Uterus (tissue), 4 donors: ENCODE data around the gene BCAR3. TPM values are rescaled to one million over a fixed set of nuclear protein-coding genes. Genes with fewer than 3 reads are reported as not detected.

Experiments used
- DNase-seq, 2 donors: peaks; one replicate each; pipeline ENCODE4 v3.0.0-alpha.2; 2019 to 2020
- H3K27ac ChIP-seq, 2 donors: fragments of 200-600 bp; sonication (generic); 1 replicate in 1 of 2; 2 replicates in 1 of 2; pipeline ENCODE4 v1.5.1; 2016 to 2018
- H3K27me3 ChIP-seq, 2 donors: fragments of 200-600 bp; sonication (generic); one replicate each; pipeline ENCODE4 v1.5.1; 2018 to 2019; ENCODE audit warnings: control low read depth in 1 of 2
- H3K36me3 ChIP-seq, 2 donors: fragments of 200-600 bp; sonication (generic); one replicate each; pipeline ENCODE4 v1.5.1; 2019; ENCODE audit warnings: control low read depth in 1 of 2
- H3K4me1 ChIP-seq, 2 donors: fragments of 200-600 bp; sonication (generic); one replicate each; pipeline ENCODE4 v1.5.1; 2018 to 2019; ENCODE audit warnings: control low read depth in 1 of 2
- H3K4me3 ChIP-seq, 2 donors: fragments of 200-600 bp; sonication (generic); 1 replicate in 1 of 2; 2 replicates in 1 of 2; pipeline ENCODE4 v1.5.1; 2018 to 2019; ENCODE audit warnings: mild to moderate bottlenecking in 1 of 2
- H3K9me3 ChIP-seq, 2 donors: fragments of 200-600 bp; sonication (generic); one replicate each; pipeline ENCODE4 v1.5.1; 2019; ENCODE audit warnings: control low read depth in 1 of 2
- CTCF ChIP-seq, 4 experiments: fragments of 200-600 bp in 2 of 4; fragments of 450-650 bp in 2 of 4; sonication (generic) in 2 of 4; IDR thresholded peaks; one replicate each; pipeline ENCODE4 v1.5.1; 2016 to 2019; ENCODE audit warnings: antibody characterized with exemption in 4 of 4, mild to moderate bottlenecking in 2 of 4, moderate library complexity in 1 of 4
- POLR2A ChIP-seq, 2 donors: fragments of 450-650 bp; IDR thresholded peaks; one replicate each; pipeline ENCODE4 v1.6.1; 2016; ENCODE audit warnings: antibody characterized with exemption in 2 of 2, mild to moderate bottlenecking in 1 of 2, moderate library complexity in 1 of 2
- intact Hi-C: fragments of 100-400 bp; cut with DNase I; formaldehyde crosslinking; loops from one replicate; pipeline ENCODE4 v1.15.1; 2023; ENCODE audit warnings: low total_unique reads
- total RNA-seq, 4 donors: library from RNA; depleted of rRNA in 3 of 4; stranded (reverse); fragments of >200 nt in 3 of 4; gene quantifications; one replicate each; pipeline versions ENCODE4 v1.1.0 to v1.2.4, GENCODE V29; 2014 to 2023
- donor health status: DM: yes; HTN: yes; CAD: no.

Gene BCAR3
- total RNA-seq, 4 donors from 2014 or later = 8.5 to 56.8 (median 20.2) TPM

GRCh38 chr1:93668951-93669350 lies 12.7 kb downstream of the BCAR3 start:
- H3K4me1 ChIP-seq = no peaks in the 10 kb centered on the region
- no peaks in the 10 kb centered on the region for H3K27me3 ChIP-seq
- H3K9me3 ChIP-seq = no peaks in the 10 kb centered on the region
- TF ChIP-seq POLR2A (IDR thresholded peaks at IDR 0.05) (no peak), CTCF (IDR thresholded peaks at IDR 0.05) (no peak)
- DNase-seq = no peak
- H3K4me3 ChIP-seq = no peak overlapping the region
- no peaks in the 10 kb centered on the region for H3K36me3 ChIP-seq
- H3K27ac ChIP-seq = no peak overlapping the region
- intact Hi-C loops = no loop called here

DNA sequence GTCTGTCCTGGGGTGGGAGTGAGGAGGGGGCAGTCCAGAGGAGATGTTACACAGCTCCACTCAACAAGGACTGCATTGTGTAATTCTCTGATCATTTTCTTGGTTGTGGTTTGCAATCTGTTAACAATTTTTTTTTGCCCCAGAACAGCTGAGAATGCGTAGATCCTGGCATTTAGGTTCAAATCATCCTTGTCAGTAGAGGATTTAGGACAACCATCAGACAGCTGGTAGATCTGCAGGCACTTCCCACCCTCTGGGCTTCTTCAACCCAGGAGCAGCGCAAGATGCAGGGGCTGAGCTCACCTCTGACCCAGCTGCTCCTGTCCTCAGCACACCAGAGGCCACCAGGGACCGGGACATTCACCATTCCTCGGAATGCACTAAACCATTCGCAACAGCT lies 13.5 kb downstream of the BCAR3 start:
- no peak overlapping the region for H3K27ac ChIP-seq
- no peaks in the 10 kb centered on the region for H3K27me3 ChIP-seq
- no peak for DNase-seq
- H3K4me1 ChIP-seq = no peaks in the 10 kb centered on the region
- TF ChIP-seq POLR2A (IDR thresholded peaks at IDR 0.05) (no peak), CTCF (IDR thresholded peaks at IDR 0.05) (no peak)
- no peak overlapping the region for H3K4me3 ChIP-seq
- H3K36me3 ChIP-seq = no peaks in the 10 kb centered on the region
- intact Hi-C loops = no loop called here
- no peaks in the 10 kb centered on the region for H3K9me3 ChIP-seq

GRCh38 chr1:93667642-93668041 lies 14.0 kb downstream of the BCAR3 start:
- no peaks in the 10 kb centered on the region for H3K4me1 ChIP-seq
- H3K9me3 ChIP-seq = no peaks in the 10 kb centered on the region
- H3K27me3 ChIP-seq = no peaks in the 10 kb centered on the region
- H3K4me3 ChIP-seq = no peak overlapping the region
- TF ChIP-seq CTCF (IDR thresholded peaks at IDR 0.05) (no peak), POLR2A (IDR thresholded peaks at IDR 0.05) (no peak)
- intact Hi-C loops = no loop called here
- H3K27ac ChIP-seq = no peak overlapping the region
- DNase-seq = no peak
- no peaks in the 10 kb centered on the region for H3K36me3 ChIP-seq

DNA sequence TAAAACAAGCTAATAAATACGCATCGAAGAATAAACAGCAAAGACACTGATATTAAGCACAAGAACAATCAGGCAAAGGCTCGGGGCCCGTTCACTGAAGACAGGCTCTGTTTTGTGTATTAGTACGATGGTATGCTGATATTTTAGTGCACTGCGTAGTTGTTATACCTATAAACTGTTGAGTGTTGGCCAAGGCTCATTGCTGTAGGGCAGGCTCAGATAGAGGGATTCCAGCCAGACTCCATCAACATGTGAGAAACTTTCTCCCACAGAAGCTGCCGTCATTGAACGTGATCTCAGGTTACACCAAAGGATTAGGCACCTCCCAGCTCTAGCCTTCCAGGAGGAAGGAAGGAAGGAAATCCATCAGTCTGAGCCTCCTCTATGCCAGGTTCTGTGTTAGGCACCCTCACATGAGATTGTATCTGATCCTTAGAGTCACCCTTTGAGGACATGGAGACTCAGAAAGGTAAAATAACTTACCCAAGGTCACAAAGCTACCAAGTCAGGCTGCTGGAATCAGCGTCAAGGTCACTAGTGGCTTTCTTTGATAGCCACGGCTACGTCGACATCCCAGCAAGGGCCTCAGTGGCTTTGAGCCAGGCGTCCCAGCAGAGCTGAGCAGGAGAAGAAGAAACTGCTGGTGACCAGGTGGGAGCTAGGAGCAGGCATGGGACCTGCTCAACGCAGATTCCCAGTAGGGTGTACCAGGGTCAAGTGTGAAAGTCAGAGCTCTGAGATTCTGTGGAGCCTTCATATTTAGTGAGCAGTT lies 14.8 kb downstream of the BCAR3 start:
- no peaks in the 10 kb centered on the region for H3K36me3 ChIP-seq
- no peak overlapping the region for H3K4me3 ChIP-seq
- no peak overlapping the region for H3K27ac ChIP-seq
- DNase-seq = peak in 1 of 2 donors; percentile 27
- no peaks in the 10 kb centered on the region for H3K4me1 ChIP-seq
- no peaks in the 10 kb centered on the region for H3K9me3 ChIP-seq
- intact Hi-C loops = no loop called here
- H3K27me3 ChIP-seq = no peaks in the 10 kb centered on the region
- TF ChIP-seq POLR2A (IDR thresholded peaks at IDR 0.05) (no peak), CTCF (IDR thresholded peaks at IDR 0.05) (no peak)

DNA sequence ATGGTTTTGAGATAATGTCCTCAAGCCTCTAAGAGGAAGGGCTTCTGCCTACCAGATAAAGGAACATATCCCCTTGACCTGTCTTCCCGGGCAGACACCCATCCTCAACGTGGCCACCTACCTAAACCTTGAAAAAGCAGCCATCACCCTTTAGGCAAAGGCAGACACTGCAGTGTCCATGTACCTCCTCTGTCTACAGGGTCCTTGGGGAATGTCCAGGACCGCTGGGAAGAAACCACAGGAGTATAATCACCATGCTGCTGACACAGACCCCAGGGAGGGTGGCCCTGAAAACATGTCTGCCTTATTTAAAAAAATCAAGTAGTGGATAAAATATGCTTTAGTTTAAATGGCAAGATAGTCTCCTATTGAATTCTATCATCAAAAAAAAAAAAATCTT lies 16.6 kb downstream of the BCAR3 start:
- Histone ChIP-seq H3K27me3 (no peaks in the 10 kb centered on the region), H3K36me3 (no peaks in the 10 kb centered on the region), H3K9me3 (no peaks in the 10 kb centered on the region), H3K4me1 (no peaks in the 10 kb centered on the region), H3K27ac (peak overlapping the region; percentile 10 to 12), H3K4me3 (no peak overlapping the region)
- TF ChIP-seq POLR2A (IDR thresholded peaks at IDR 0.05) (no peak), CTCF (IDR thresholded peaks at IDR 0.05) (no peak)
- DNase-seq = no peak
- intact Hi-C loops = no loop called here
